NB4 (cell line): ENCODE measurements around the gene ZER1.

ENCODE experiments used
- DNase-seq: peaks from one replicate; pipeline ENCODE4 v3.0.0; 2010; ENCODE audit warnings: low read depth
- H3K4me3 ChIP-seq: one replicate; pipeline ENCODE4 v1.5.1; 2011; ENCODE audit warnings: mild to moderate bottlenecking, low read depth, low read length, moderate library complexity
- CTCF ChIP-seq: IDR thresholded peaks from one replicate; pipeline ENCODE4 v1.5.1; 2012; ENCODE audit warnings: low read depth, low read length
- MAX ChIP-seq: IDR thresholded peaks from 2 replicates; pipeline ENCODE4 v1.6.1; 2011; ENCODE audit warnings: low read depth, low read length
- MYC ChIP-seq: IDR thresholded peaks from 2 replicates; pipeline ENCODE4 v1.6.1; 2011; ENCODE audit warnings: low read depth, low read length
- POLR2A ChIP-seq: IDR thresholded peaks from 2 replicates; pipeline ENCODE4 v1.6.1; 2011; ENCODE audit warnings: mild to moderate bottlenecking; ENCODE audit not compliant: insufficient read length; ENCODE audit errors: extremely low read depth

Gene ZER1

DNA sequence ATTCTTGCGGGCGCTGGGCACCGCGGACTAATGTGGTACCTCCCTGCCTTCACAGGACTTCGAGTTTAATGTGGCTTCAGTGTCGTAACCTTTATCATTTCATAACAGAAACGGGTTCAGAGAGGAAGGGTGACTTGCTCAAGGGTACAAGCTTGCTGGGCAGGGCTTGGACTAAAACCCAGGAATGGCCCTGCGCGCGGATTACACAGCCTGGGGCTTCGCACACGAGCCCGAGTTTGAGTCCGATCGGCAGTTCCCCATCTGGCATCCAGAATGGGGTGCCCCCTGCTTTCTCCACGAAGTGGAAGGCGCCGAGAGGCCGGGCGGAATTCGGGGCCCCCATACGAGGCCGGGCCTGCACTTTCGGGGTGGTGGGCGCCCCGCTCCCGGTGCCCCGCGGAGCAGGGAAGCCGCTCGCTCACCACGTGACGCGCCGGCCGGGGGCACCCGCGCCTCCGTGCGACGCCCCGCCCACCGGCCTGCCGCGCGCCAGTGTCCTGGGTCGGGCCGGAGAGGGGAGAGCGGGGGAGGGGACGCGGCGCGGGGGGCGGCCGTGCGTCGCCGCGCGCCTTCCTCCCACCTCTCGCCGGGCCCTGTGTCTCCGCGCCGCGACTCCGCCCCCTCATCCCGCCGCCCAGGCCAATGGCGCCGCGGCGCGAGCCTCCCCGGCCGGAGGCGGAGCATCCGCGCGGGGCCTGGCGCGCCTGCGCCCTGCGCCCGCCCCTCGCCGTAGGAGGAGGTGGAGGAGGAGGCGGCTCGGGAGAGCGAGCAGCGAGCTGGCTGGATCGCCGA, 83.0 kb downstream of the ZER1 start, which contains the start of gene SET:
Gene SET, plus strand, starts transcription at position 722 of the 792 bp plus-strand sequence. CDS start 361 bp downstream, outside the sequence.
- H3K4me3 ChIP-seq = peak within 1 kb of the TSS; percentile 68
- peak; percentile 95 for DNase-seq
- TF ChIP-seq MAX (peak; percentile 68; the same call in 1 of the 2 replicates), POLR2A (peak; percentile 92), CTCF (no peak), MYC (peak; percentile 77)

DNA sequence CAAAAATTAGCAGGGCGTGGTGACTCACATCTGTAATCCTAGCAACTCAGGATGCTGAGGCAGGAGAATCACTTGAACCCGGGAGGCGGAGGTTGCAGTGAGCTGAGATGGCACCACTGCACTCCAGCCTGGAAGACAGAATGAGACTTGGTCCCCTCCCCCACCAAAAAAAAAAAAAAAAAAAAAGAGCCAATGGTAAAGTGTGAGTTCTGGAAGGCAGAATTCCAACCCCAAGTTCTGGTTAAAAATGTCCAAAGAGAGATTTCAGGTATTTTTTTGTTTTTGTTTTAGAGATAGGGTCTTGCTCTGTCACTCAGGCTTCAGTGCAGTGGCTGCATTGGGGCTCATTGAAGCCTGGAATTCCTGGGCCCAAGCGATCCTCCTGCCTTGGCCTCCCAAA, 84.3 kb downstream of the ZER1 start:
- DNase-seq = no peak
- no peak overlapping the region for H3K4me3 ChIP-seq
- no peak for TF ChIP-seq MAX
- TF ChIP-seq MYC = no peak
- no peak for TF ChIP-seq POLR2A
- TF ChIP-seq CTCF = no peak

DNA sequence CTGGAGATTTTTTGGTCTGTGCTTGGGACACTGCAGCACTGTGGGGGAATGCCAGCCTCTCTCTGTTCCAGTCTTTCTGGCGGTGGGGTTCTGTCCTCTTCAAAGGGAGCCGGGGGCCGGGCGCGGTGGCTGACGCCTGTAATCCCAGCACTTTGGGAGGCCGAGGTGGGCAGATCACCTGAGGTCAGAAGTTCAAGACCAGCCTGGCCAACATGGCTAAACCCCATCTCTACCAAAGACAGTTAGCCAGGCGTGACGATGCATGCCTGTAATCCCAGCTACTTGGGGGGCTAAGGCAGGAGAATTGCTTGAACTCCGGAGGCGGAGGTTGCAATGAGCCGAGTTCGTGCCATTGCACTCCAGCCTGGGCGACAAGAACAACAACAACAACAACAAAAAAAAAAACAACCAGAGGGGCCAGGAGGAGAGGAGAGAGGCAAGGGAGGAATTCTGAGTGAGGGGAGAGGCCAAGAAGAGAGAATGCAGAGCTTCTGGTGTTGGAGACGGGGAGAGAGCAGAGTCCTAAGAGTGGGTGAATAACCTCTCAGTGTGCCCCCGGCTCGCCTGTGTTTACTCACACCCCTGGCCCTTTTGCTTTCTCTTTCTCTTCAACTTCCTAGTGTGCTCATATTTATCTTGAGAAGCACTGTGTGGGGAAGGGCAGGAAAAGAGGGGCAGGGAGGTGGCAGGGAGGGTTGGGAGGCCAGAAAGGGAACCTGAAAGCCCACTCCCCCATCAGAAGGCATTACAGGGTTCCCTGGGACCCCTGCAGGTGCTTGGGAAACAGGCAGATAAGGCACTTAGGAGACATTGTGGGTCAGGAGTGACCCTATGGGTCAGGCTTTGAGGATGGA, 85.9 kb downstream of the ZER1 start:
- peak; percentile 31 for DNase-seq
- TF ChIP-seq MYC (no peak), POLR2A (peak; percentile 16)
- H3K4me3 ChIP-seq = peak overlapping the region; percentile 92

DNA sequence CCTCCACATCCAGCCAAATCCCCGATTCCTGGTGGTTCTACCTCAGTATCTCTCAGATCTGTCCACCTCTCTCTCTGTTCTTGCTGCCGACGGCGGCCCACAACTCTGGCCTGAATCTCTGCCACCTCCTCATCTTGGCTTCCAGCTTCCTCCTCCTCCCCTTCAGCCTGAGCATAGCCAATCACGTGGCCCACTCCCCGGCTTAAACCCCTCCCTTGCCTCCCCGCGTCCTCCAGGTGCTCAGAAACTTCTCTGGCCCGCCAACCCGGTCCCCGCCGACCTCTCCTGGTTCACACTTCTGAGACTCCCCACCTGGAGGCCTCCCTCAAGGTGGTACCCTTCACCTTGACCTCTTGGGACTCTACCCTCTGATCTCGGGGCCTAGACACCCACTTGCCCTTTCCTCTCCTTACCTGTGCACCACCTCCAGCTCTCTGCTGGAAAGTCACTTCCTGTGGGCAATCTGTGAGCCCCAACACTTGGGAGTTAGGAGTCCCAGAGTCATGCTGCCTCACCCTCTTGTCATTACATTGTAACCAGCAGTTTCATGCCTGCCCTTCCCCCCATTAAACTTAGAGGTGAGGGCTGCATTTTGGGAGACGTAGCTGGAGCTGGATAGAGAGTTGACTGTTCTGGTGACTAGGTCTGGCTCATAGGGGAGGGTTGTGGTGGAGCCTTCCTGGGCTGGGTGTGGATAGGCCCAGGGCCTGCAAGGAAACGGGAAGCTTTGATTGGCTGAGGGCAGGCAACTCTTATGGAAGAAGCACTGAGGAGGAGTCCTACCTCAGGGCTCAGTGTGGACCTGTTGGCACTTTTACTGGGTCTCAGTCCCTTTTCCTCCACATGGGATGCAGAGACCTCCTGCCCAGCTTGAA, 87.2 kb downstream of the ZER1 start:
- TF ChIP-seq MAX (peak; percentile 96), MYC (peak; percentile 71), CTCF (no peak), POLR2A (peak; percentile 91)
- peak; percentile 86 for DNase-seq
- H3K4me3 ChIP-seq = peak overlapping the region; percentile 92

DNA sequence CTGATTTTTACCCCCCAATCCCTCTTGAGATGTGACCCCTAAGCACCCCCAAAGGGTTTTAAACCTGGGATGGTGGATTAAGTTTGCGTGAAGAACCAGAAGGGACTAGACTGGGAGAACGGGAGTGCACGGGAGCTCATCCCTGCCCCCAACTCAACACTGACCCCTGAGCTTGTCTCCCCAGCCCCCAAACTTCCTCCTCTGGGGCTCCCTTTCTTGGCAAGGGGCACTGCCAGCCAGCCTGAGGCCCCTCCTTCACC, 87.7 kb downstream of the ZER1 start:
- H3K4me3 ChIP-seq = peak overlapping the region; percentile 92
- no peak for TF ChIP-seq MYC
- no peak for TF ChIP-seq CTCF
- TF ChIP-seq MAX = no peak
- TF ChIP-seq POLR2A = no peak
- DNase-seq = no peak
